Mucosa of descending colon (tissue), 3 donors: ENCODE measurements around the gene GNAQ. TPM values are rescaled to one million over a fixed set of nuclear protein-coding genes. Genes with fewer than 3 reads are reported as not detected.
A peak's percentile ranks its signal among the peaks of the same experiment; 100 is the strongest.

Source experiments
- ATAC-seq: fragments of 200-7000 bp; cut with Tn5 transposase; one replicate; pipeline ENCODE4 v1.9.1; 2020; ENCODE audit warnings: mild to moderate bottlenecking, moderate library complexity
- DNase-seq, 3 donors: peaks; one replicate each; pipeline ENCODE4 v3.0.0-alpha.2; 2020
- H3K36me3 ChIP-seq: fragments of 200-600 bp; one replicate; pipeline ENCODE4 v1.8.0; 2021; ENCODE audit warnings: low read depth, mild to moderate bottlenecking
- H3K4me1 ChIP-seq: fragments of 200-600 bp; one replicate; pipeline ENCODE4 v1.8.0; 2021; ENCODE audit warnings: low read depth, mild to moderate bottlenecking
- H3K4me3 ChIP-seq: fragments of 200-600 bp; one replicate; pipeline ENCODE4 v1.8.0; 2021; ENCODE audit warnings: mild to moderate bottlenecking
- H3K9me3 ChIP-seq: fragments of 200-600 bp; one replicate; pipeline ENCODE4 v1.8.0; 2021; ENCODE audit warnings: mild to moderate bottlenecking
- CTCF ChIP-seq: fragments of 200-600 bp; IDR thresholded peaks from one replicate; pipeline ENCODE4 v1.8.0; 2022; ENCODE audit warnings: antibody characterized with exemption, mild to moderate bottlenecking
- intact Hi-C, 2 donors: fragments of 100-400 bp; cut with DNase I in 1 of 2; cut with micrococcal nuclease in 1 of 2; formaldehyde crosslinking; loops; one replicate each; pipeline versions ENCODE4 v1.11.0 to v1.11.1; 2022; cut with DNase I, micrococcal nuclease
- total RNA-seq, 3 donors: library from RNA; stranded (reverse); fragmentation: NEBNext Ultra II Directional in 2 of 3; extraction: Animal tissue kit (Norgen Biotek cat#: 25700) in 2 of 3; gene quantifications; one replicate each; pipeline versions ENCODE4 v1.2.1 to v1.2.4, GENCODE V29; 2021 to 2023
- donor health status: DM: no; HTN: no; CAD: no; lungs with moderate emphysema.
- donor health status: DM: no; HTN: no; CAD: no.
- donor health status: DM: no; HTN: yes; CAD: no.

Gene GNAQ
- total RNA-seq, 3 donors from 2014 or later: 95.9 to 115 (median 104) TPM

DNA sequence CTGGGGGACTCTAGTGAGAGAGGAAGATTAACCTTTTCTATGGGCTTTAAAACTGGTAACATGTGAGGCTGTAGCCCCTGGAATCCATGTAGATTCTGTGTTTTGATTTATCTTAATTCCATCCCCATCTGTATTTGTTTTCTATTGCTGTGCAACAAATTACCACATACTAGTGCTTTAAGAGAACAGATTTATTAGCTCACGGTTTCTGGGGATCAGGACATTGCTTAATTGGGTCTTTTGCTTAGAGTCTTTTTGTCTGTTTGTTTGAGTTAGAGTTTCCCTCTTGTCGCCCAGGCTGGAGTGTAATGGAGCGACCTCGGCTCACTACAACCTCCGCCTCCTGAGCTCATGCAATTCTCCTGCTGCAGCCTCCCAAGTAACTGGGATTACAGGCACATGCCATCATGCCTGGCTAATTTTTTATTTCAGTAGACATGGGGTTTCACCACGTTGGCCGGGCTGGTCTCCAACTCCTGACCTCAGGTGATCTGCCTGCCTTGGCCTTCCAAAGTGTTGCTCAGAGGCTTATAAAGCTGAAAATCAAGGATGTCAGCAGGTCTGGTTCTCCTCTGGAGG, 353.6 kb downstream of the GNAQ start:
- H3K4me3 ChIP-seq: no peak overlapping the region
- H3K36me3 ChIP-seq: no peaks in the 10 kb centered on the region
- H3K4me1 ChIP-seq: no peaks in the 10 kb centered on the region
- DNase-seq: no peak
- ATAC-seq: no peak
- intact Hi-C loops: no loop called here
- no peaks in the 10 kb centered on the region for H3K9me3 ChIP-seq
- TF ChIP-seq CTCF: no peak

- no peak for ATAC-seq
- H3K4me3 ChIP-seq: no peak overlapping the region
- H3K36me3 ChIP-seq: no peaks in the 10 kb centered on the region
- intact Hi-C loops: no loop called here
- TF ChIP-seq CTCF: no peak
- DNase-seq: no peak
- H3K9me3 ChIP-seq: no peaks in the 10 kb centered on the region
- H3K4me1 ChIP-seq: no peaks in the 10 kb centered on the region
Observed at GRCh38 chr9:77677397-77677796, 354.2 kb downstream of the GNAQ start.

DNA sequence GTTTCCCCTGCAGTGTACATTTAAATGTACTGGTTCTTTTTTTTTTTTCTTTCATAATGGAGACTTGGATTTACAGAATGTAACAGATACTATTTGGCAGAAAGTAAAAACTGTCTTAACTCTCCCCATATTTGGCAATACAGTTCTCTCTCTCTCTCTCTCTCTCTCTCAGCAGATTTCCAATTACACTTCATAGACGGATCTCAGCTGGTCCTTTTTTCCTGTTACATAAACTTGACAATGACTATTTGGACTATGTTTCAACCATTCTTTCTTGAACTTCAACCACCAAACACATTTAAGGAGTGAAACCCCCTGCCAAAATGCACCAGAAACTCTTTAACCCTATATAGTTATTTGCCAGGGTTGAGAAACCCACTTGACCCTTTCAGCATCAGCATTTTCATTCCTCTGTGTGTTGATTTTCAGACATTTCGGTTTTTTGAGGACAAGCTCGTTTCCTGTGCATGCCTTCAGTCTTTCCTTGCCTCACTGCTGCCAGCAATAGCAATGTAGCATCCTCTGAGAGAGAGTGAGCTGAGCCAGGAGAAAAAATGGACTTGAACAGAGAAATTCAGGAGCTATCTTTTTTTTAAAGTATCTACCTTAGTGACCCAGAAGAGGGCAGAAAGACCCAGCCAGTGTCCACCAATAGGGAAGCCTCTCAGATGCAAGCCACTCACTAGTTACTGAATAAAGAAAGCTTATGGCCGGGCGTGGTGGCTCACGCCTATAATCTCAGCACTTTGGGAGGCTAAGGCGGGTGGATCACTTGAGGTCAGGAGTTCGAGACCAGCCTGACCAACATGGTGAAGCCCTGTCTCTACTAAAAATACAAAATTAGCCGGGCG, 357.4 kb downstream of the GNAQ start:
- no peak overlapping the region for H3K4me3 ChIP-seq
- intact Hi-C loops: no loop called here
- no peaks in the 10 kb centered on the region for H3K4me1 ChIP-seq
- no peaks in the 10 kb centered on the region for H3K9me3 ChIP-seq
- no peak for TF ChIP-seq CTCF
- ATAC-seq (peak; percentile 50), DNase-seq (peak in 1 of 3 donors; percentile 17)
- no peaks in the 10 kb centered on the region for H3K36me3 ChIP-seq

DNA sequence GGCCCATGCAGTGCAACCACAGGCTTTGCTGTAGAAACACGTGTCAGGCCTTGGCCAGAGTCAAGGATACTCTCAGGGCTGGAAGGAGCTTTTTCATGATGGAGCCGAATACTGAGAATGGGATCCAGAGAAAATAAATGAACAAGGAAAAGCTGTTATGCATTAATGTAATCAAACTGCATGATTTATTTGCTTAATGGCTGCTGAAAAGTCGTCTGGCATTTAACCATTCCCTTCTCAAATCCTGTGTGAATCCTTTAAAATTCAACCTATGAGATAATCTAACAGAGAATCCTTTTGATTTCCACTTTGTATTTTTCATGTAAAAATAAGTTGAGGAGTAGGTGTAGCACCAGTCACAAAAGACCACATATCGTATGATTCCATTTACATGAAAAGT, 359.4 kb downstream of the GNAQ start:
- H3K4me3 ChIP-seq: no peak overlapping the region
- intact Hi-C loops: no loop called here
- no peaks in the 10 kb centered on the region for H3K36me3 ChIP-seq
- H3K4me1 ChIP-seq: no peaks in the 10 kb centered on the region
- ATAC-seq (no peak), DNase-seq (no peak)
- H3K9me3 ChIP-seq: no peaks in the 10 kb centered on the region
- no peak for TF ChIP-seq CTCF

GRCh38 chr9:77667151-77667550, 364.5 kb downstream of the GNAQ start:
- H3K4me1 ChIP-seq: no peaks in the 10 kb centered on the region

More at GRCh38 chr9:77667151-77667550, 364.5 kb downstream of the GNAQ start:
- intact Hi-C loops: no loop called here
- ATAC-seq (no peak), DNase-seq (no peak)
- no peaks in the 10 kb centered on the region for H3K36me3 ChIP-seq
- H3K9me3 ChIP-seq: no peaks in the 10 kb centered on the region
- no peak overlapping the region for H3K4me3 ChIP-seq
- no peak for TF ChIP-seq CTCF

Other genes starting within 250 kb of the GNAQ start
- gene CEP78, start 204.3 kb upstream of the GNAQ start, total RNA-seq: 10 to 100 TPM in 2 of 3 donors, 1 to 10 TPM in 1; 5.7 to 15.6 (median 11.2) TPM